Aorta (tissue), 5 donors: ENCODE results near the gene CXCR5. TPM values are rescaled to one million over a fixed set of nuclear protein-coding genes. Genes with fewer than 3 reads are reported as not detected.
A peak's percentile ranks its signal among the peaks of the same experiment; 100 is the strongest.

Source experiments
- ATAC-seq: fragments of 200-7000 bp; cut with Tn5 transposase; one replicate; pipeline ENCODE4 v1.9.1; 2022; ENCODE audit warnings: moderate library complexity; ENCODE audit not compliant: low FRiP score
- DNase-seq, 2 donors: peaks; one replicate each; pipeline ENCODE4 v3.0.0-alpha.2; 2020
- H3K27ac ChIP-seq, 2 donors: one replicate each; pipeline ENCODE4 v1.5.1; 2013; ENCODE audit warnings: low read length in 2 of 2, mild to moderate bottlenecking in 2 of 2, moderate library complexity in 2 of 2, control low read depth in 1 of 2, inconsistent platforms in 1 of 2, low read depth in 1 of 2
- H3K27me3 ChIP-seq, 2 donors: one replicate each; pipeline ENCODE4 v1.6.1; 2013; ENCODE audit warnings: control low read depth in 1 of 2, low read length in 1 of 2, mild to moderate bottlenecking in 1 of 2, moderate library complexity in 1 of 2; ENCODE audit not compliant: insufficient read depth in 2 of 2, control insufficient read depth in 1 of 2
- H3K36me3 ChIP-seq, 2 donors: one replicate each; pipeline ENCODE4 v1.6.1; 2013; ENCODE audit warnings: control low read depth in 1 of 2, low read length in 1 of 2, mild to moderate bottlenecking in 1 of 2; ENCODE audit not compliant: insufficient read depth in 2 of 2, control insufficient read depth in 1 of 2
- H3K4me1 ChIP-seq, 2 donors: one replicate each; pipeline ENCODE4 v1.6.1; 2013; ENCODE audit warnings: low read length in 2 of 2, control low read depth in 1 of 2, mild to moderate bottlenecking in 1 of 2, moderate library complexity in 1 of 2; ENCODE audit not compliant: insufficient read depth in 2 of 2, control insufficient read depth in 1 of 2
- H3K4me3 ChIP-seq, 2 donors: one replicate each; pipeline ENCODE4 v1.5.1; 2013; ENCODE audit warnings: low read length in 2 of 2, control low read depth in 1 of 2, mild to moderate bottlenecking in 1 of 2
- H3K9me3 ChIP-seq: one replicate; pipeline ENCODE4 v1.6.1; 2013; ENCODE audit warnings: mild to moderate bottlenecking, low read length; ENCODE audit not compliant: control insufficient read depth
- WGBS, 2 donors: extraction: QIAGEN DNeasy Blood & Tissue Kit; methylation state at CpG; one replicate each; pipeline ENCODE4 v1.1.7; 2013; 5-methylcytosine and 5-hydroxymethylcytosine counted together
- intact Hi-C, 2 donors: fragments of 100-400 bp; cut with DNase I; formaldehyde crosslinking; loops; one replicate each; pipeline versions ENCODE4 v1.14.2 to v1.15.0; 2022
- polyA plus RNA-seq, 2 donors: library from polyadenylated mRNA; stranded (reverse); fragments of 200-250 nt; gene quantifications; one replicate each; pipeline ENCODE4 v1.2.3, GENCODE V29; 2013
- total RNA-seq, 2 donors: library from RNA; stranded (reverse); fragmentation: NEBNext Ultra II Directional; extraction: Animal tissue kit (Norgen Biotek cat#: 25700); gene quantifications; one replicate each; pipeline ENCODE4 v1.2.1, GENCODE V29; 2021
- donor health status: healthy with polysubstance abuse.
- donor health status: Bipolar disorder and iron deficiency.
- donor health status: DM: no; HTN: no; CAD: no.
- donor health status: DM: no; HTN: no; CAD: no.
- donor health status: DM: yes; HTN: yes; CAD: no.

Gene CXCR5
- total and polyA plus RNA-seq, 4 donors: 0.06 to 0.69 (median 0.20) TPM

DNA sequence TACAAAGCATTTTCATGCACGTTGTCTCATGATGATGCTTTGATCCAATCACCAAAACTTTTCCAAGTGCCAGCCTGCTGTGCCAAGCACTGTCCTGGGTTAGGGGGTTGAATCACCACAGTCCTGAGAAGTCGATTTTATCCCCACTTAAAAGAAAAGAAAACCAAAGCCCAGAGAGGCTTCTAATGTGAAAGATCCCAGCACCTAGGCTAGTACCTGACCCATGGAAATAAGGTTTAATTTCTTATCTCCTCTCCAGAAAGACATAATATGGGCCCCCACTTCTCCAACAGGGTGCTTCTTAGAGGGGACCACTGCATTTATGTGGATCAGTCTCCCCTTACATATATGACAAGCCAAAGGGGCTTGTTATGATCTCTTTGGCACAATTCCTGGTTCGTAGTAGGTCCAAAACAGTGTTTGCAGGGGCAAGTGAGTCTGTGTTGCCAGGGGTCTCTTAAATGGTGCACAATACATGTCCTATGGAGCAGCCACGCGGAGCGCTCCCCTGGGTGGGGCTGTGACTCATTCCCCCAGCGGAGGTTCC, 43.9 kb downstream of the CXCR5 start:
- WGBS, 2 donors: 2 to 5% methylated on average over 7 of the region's 7 CpGs
- H3K27me3 ChIP-seq: no peaks in the 10 kb centered on the region
- H3K4me3 ChIP-seq: no peak overlapping the region
- H3K9me3 ChIP-seq: no peaks in the 10 kb centered on the region
- intact Hi-C loops: loop anchor here (1.0 to 5.0 kb wide), 4 partner anchors 20 to 237 kb away; partner anchors contain the start of gene DDX6 (in 1 of the 2)
- DNase-seq (peak in 1 of 2 donors; percentile 17), ATAC-seq (no peak)
- H3K4me1 ChIP-seq: no peaks in the 10 kb centered on the region
- peak overlapping the region; percentile 52 to 63 for H3K27ac ChIP-seq
- no peaks in the 10 kb centered on the region for H3K36me3 ChIP-seq

GRCh38 chr11:118928101-118928869, 44.6 kb downstream of the CXCR5 start:
- intact Hi-C loops: loop anchor here (1.0 to 5.0 kb wide), 4 partner anchors 21 to 238 kb away; partner anchors contain the start of gene DDX6 (in 1 of the 2)
- H3K27ac ChIP-seq: peak overlapping the region; percentile 81 to 89
- DNase-seq (peak; percentile 94 to 95), ATAC-seq (peak; percentile 89)
- H3K9me3 ChIP-seq: no peaks in the 10 kb centered on the region
- H3K4me1 ChIP-seq: no peaks in the 10 kb centered on the region
- H3K36me3 ChIP-seq: no peaks in the 10 kb centered on the region
- peak overlapping the region; percentile 67 to 80 for H3K4me3 ChIP-seq
- no peaks in the 10 kb centered on the region for H3K27me3 ChIP-seq
- 0% methylated on average over 32 of the region's 32 CpGs for WGBS, 2 donors

GRCh38 chr11:118928870-118929500, 45.3 kb downstream of the CXCR5 start:
- Histone ChIP-seq H3K4me1 (no peaks in the 10 kb centered on the region), H3K27me3 (no peaks in the 10 kb centered on the region), H3K27ac (peak overlapping the region; percentile 81 to 89), H3K36me3 (no peaks in the 10 kb centered on the region), H3K9me3 (no peaks in the 10 kb centered on the region), H3K4me3 (peak overlapping the region; percentile 67 to 80)
- intact Hi-C loops: loop anchor here (1.0 to 5.0 kb wide), 4 partner anchors 22 to 239 kb away; partner anchors contain the start of gene DDX6 (in 1 of the 2)
- 0 to 1% methylated on average over 18 to 26 of the region's 26 CpGs for WGBS, 2 donors
- peak; percentile 75 to 87 for DNase-seq
- peak; percentile 78 for ATAC-seq

GRCh38 chr11:118929501-118930093, 45.9 kb downstream of the CXCR5 start:
- 0 to 1% methylated on average over 22 to 24 of the region's 26 CpGs for WGBS, 2 donors
- Histone ChIP-seq H3K27ac (peak overlapping the region; percentile 72 to 91), H3K9me3 (no peaks in the 10 kb centered on the region), H3K27me3 (no peaks in the 10 kb centered on the region), H3K4me3 (peak overlapping the region; percentile 67 to 80), H3K4me1 (no peaks in the 10 kb centered on the region), H3K36me3 (no peaks in the 10 kb centered on the region)
- intact Hi-C loops: loop anchor here (1.0 to 5.0 kb wide), 3 partner anchors 22 to 142 kb away; partner anchors contain the start of gene DDX6 (in 1 of the 2)
- DNase-seq (peak; percentile 93 to 95), ATAC-seq (peak; percentile 79)

DNA sequence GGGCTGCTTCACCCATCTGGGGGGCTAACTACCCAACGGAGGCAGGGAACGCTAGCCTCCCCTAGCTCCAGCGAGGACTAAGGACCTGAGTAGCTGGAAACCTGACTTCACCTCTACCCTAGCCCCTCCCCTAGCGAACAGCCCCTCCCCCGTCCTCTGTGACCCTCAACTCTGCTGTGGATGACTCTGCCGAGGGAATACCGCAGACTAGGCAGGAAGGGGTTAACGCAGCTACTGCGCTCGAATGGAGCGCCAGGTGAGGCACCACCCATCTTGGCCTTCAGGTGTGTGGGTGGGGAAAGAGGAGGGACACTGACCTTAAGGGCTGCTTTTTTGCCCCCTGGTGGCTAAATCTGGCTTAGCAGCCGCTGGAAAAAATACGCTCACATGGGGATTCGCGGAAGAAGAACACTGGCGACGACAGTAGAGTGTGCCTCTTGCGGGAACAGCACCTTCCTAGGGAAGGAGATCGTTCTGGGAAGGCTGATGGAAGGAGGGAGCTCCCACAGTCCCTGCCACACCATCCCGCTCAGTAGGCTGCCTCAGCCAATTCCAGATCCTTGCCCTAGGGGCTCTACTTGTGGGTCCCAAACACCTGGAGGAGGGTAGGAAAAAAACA, 46.5 kb downstream of the CXCR5 start:
- peak; percentile 84 to 94 for DNase-seq
- 2% methylated on average over 20 of the region's 20 CpGs for WGBS, 2 donors
- Histone ChIP-seq H3K36me3 (no peaks in the 10 kb centered on the region), H3K27me3 (no peaks in the 10 kb centered on the region), H3K9me3 (no peaks in the 10 kb centered on the region), H3K4me3 (peak overlapping the region; percentile 31 to 80), H3K4me1 (no peaks in the 10 kb centered on the region), H3K27ac (peak overlapping the region; percentile 72 to 91)
- intact Hi-C loops: no loop called here
- peak; percentile 34 for ATAC-seq

DNA sequence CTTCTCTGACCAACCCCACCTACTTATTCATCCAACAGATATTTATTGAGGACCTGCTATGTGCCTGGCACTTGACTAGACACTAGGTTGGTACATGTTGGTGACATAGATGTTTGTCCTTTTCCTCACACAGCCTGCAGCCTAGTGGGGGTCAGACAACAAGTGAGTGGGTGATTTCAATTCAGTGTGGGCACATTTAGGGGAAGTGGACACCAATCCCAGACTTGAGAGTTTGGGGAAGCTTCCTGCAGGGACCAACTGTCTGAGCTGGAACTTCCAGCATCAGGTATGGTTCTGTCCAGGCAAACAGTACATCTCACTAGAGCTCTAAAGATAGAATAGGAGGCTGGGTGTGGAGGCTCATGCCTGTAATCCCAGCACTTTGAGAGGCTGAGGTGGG, 47.9 kb downstream of the CXCR5 start:
- Histone ChIP-seq H3K9me3 (no peaks in the 10 kb centered on the region), H3K27me3 (no peaks in the 10 kb centered on the region), H3K4me3 (no peak overlapping the region), H3K4me1 (no peaks in the 10 kb centered on the region), H3K27ac (no peak overlapping the region), H3K36me3 (no peaks in the 10 kb centered on the region)
- ATAC-seq: no peak
- intact Hi-C loops: no loop called here
- no peak for DNase-seq

GRCh38 chr11:118933486-118933885, 49.8 kb downstream of the CXCR5 start:
- peak; percentile 3 for ATAC-seq
- 0 to 7% methylated on average over 4 of the region's 4 CpGs for WGBS, 2 donors
- peak in 1 of 2 donors; percentile 52 for DNase-seq
- no peak overlapping the region for H3K4me3 ChIP-seq
- no peaks in the 10 kb centered on the region for H3K27me3 ChIP-seq
- no peaks in the 10 kb centered on the region for H3K36me3 ChIP-seq
- intact Hi-C loops: no loop called here
- peak overlapping the region; percentile 74 to 76 for H3K27ac ChIP-seq
- H3K4me1 ChIP-seq: no peaks in the 10 kb centered on the region
- H3K9me3 ChIP-seq: no peaks in the 10 kb centered on the region

DNA sequence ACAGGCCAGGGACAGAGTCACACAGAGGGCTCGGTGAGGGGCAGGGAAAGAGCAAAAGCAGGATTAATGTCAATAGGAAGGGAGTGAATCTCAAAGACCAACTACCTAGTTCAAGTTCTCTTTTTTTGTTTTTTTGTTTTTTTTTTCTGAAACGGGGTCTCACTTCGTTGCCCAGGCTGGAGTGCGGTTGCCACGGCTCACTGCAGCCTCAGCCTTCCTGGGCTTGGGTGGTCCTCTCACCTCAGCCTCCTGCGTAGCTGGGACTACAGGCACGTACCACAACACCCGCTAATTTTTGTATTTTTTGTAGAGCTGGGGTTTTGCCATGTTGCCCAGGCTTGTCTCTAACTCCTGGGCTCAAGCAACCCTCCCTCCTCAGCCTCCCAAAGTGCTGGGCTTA, 51.7 kb downstream of the CXCR5 start:
- H3K36me3 ChIP-seq: no peaks in the 10 kb centered on the region
- no peaks in the 10 kb centered on the region for H3K4me1 ChIP-seq
- DNase-seq (peak in 1 of 2 donors; percentile 24), ATAC-seq (no peak)
- intact Hi-C loops: no loop called here
- no peaks in the 10 kb centered on the region for H3K9me3 ChIP-seq
- H3K27me3 ChIP-seq: no peaks in the 10 kb centered on the region
- H3K4me3 ChIP-seq: no peak overlapping the region
- WGBS, 2 donors: 89 to 92% methylated on average over 8 of the region's 8 CpGs
- no peak overlapping the region for H3K27ac ChIP-seq
